WTC11 (cell line): Measurements from ENCODE around the gene RBM4. TPM values are rescaled to one million over a fixed set of nuclear protein-coding genes. Genes with fewer than 3 reads are reported as not detected.

Experiments used
- ATAC-seq: fragments of 200-7000 bp; cut with Tn5 transposase; 2 replicates; pipeline ENCODE4 v1.10.0; 2021; ENCODE audit warnings: mild to moderate bottlenecking, moderate library complexity
- CTCF ChIA-PET: fragments of 300-600 bp; sonication (Branson Sonifier 250); formaldehyde crosslinking; loops from one replicate; lab custom pipeline; 2021; ENCODE audit warnings: antibody characterized with exemption; lab: Charles Lee
- POLR2A ChIA-PET: fragments of 350-600 bp; sonication (Branson Sonifier 250); formaldehyde crosslinking; loops from one replicate; lab custom pipeline; 2021; ENCODE audit warnings: antibody characterized with exemption; lab: Charles Lee
- DNase-seq: peaks from one replicate; pipeline ENCODE4 v3.0.0; 2021; ENCODE audit warnings: low spot score
- H3K27ac Mint-ChIP-seq: 2 replicates; pipeline ENCODE4 v1.8.0; 2021; ENCODE audit warnings: mixed read lengths
- H3K27me3 Mint-ChIP-seq: 2 replicates; pipeline ENCODE4 v1.8.0; 2021; ENCODE audit warnings: low read depth, mild to moderate bottlenecking, moderate library complexity, mixed read lengths
- H3K36me3 Mint-ChIP-seq: 2 replicates; pipeline ENCODE4 v1.8.0; 2021; ENCODE audit warnings: mixed read lengths
- H3K4me1 Mint-ChIP-seq: 2 replicates; pipeline ENCODE4 v1.8.0; 2022; ENCODE audit warnings: mixed read lengths
- H3K4me3 Mint-ChIP-seq: 2 replicates; pipeline ENCODE4 v1.8.0; 2021; ENCODE audit warnings: mild to moderate bottlenecking, moderate library complexity, mixed read lengths
- H3K9me3 Mint-ChIP-seq: 2 replicates; pipeline ENCODE4 v1.8.0; 2021; ENCODE audit warnings: mixed read lengths
- ARID4B ChIP-seq: sonication (generic); formaldehyde crosslinking; IDR thresholded peaks from 2 replicates; pipeline ENCODE4 v1.8.0; 2023; ENCODE audit warnings: missing genetic modification reagents, mild to moderate bottlenecking, borderline replicate concordance
- ATF1 ChIP-seq: sonication (generic); formaldehyde crosslinking; IDR thresholded peaks from 2 replicates; pipeline ENCODE4 v1.8.1; 2023; ENCODE audit warnings: mild to moderate bottlenecking, moderate library complexity, missing genetic modification reagents
- E2F1 ChIP-seq: sonication (generic); formaldehyde crosslinking; IDR thresholded peaks from 2 replicates; pipeline ENCODE4 v1.8.0; 2022; ENCODE audit warnings: mild to moderate bottlenecking, missing genetic modification reagents
- ESRRA ChIP-seq: sonication (generic); formaldehyde crosslinking; IDR thresholded peaks from 2 replicates; pipeline ENCODE4 v1.8.1; 2022; ENCODE audit warnings: mild to moderate bottlenecking, missing genetic modification reagents, borderline replicate concordance
- FOXK1 ChIP-seq: sonication (generic); formaldehyde crosslinking; IDR thresholded peaks from 2 replicates; pipeline ENCODE4 v1.8.0; 2022; ENCODE audit warnings: mild to moderate bottlenecking, moderate library complexity, missing genetic modification reagents
- GRHL2 ChIP-seq: fragments of 250-450 bp; sonication (Bioruptor Pico); IDR thresholded peaks from 2 replicates; pipeline ENCODE4 v1.8.0; 2022; ENCODE audit warnings: mild to moderate bottlenecking, moderate library complexity; ENCODE audit not compliant: insufficient replicate concordance, severe bottlenecking
- IRF1 ChIP-seq: sonication (generic); formaldehyde crosslinking; IDR thresholded peaks from 2 replicates; pipeline ENCODE4 v1.8.0; 2023; ENCODE audit warnings: missing genetic modification reagents
- JUN ChIP-seq: sonication (generic); formaldehyde crosslinking; IDR thresholded peaks from 2 replicates; pipeline ENCODE4 v1.8.0; 2023; ENCODE audit warnings: mild to moderate bottlenecking, missing genetic modification reagents
- KAT7 ChIP-seq: sonication (generic); formaldehyde crosslinking; IDR thresholded peaks from 2 replicates; pipeline ENCODE4 v1.8.1; 2023; ENCODE audit warnings: missing genetic modification reagents, mild to moderate bottlenecking, borderline replicate concordance
- MYBL2 ChIP-seq: sonication (generic); formaldehyde crosslinking; IDR thresholded peaks from 2 replicates; pipeline ENCODE4 v1.8.1; 2023; ENCODE audit warnings: mild to moderate bottlenecking, moderate library complexity, missing genetic modification reagents
- NR1H2 ChIP-seq: sonication (generic); formaldehyde crosslinking; IDR thresholded peaks from 2 replicates; pipeline ENCODE4 v1.9.0; 2021; ENCODE audit warnings: mild to moderate bottlenecking, moderate library complexity, missing genetic modification reagents
- RELA ChIP-seq: sonication (generic); formaldehyde crosslinking; IDR thresholded peaks from 2 replicates; pipeline ENCODE4 v1.8.1; 2022; ENCODE audit warnings: missing genetic modification reagents, mild to moderate bottlenecking, borderline replicate concordance
- STAT6 ChIP-seq: sonication (generic); formaldehyde crosslinking; conservative IDR thresholded peaks from 2 replicates; pipeline ENCODE4 v1.8.1; 2023; ENCODE audit warnings: mild to moderate bottlenecking, low read depth, missing genetic modification reagents, moderate library complexity
- USF1 ChIP-seq: sonication (generic); formaldehyde crosslinking; IDR thresholded peaks from 2 replicates; pipeline ENCODE4 v1.8.0; 2022; ENCODE audit warnings: mild to moderate bottlenecking, missing genetic modification reagents
- USF2 ChIP-seq: sonication (generic); formaldehyde crosslinking; IDR thresholded peaks from 2 replicates; pipeline ENCODE4 v1.8.1; 2023; ENCODE audit warnings: mild to moderate bottlenecking, missing genetic modification reagents, moderate library complexity
- ZBTB21 ChIP-seq: sonication (generic); formaldehyde crosslinking; IDR thresholded peaks from 2 replicates; pipeline ENCODE4 v1.8.1; 2023; ENCODE audit warnings: mild to moderate bottlenecking, missing genetic modification reagents, borderline replicate concordance
- ZNF396 ChIP-seq: fragments of 250-450 bp; sonication (Bioruptor Pico); IDR thresholded peaks from 2 replicates; pipeline ENCODE4 v1.8.0; 2021; ENCODE audit warnings: mild to moderate bottlenecking, moderate library complexity, borderline replicate concordance
- total RNA-seq: library from RNA; stranded (reverse); gene quantifications from 3 replicates; pipeline ENCODE4 v1.2.3, GENCODE V29; 2021

The RBM4 gene
- total RNA-seq, 1 experiment from 2014 or later, result 144 TPM

GRCh38 chr11:66692446-66692845 is 53.9 kb downstream of the RBM4 start:
- no peak for ATAC-seq
- TF ChIP-seq FOXK1 (CRISPR knock-in tag) (no peak), USF2 (CRISPR knock-in tag) (no peak)
- no peak overlapping the region for H3K4me3 Mint-ChIP-seq
- ChIA-PET CTCF (interaction anchor here (0.6 to 1.5 kb wide), 5 partner anchors 14 to 284 kb away, joined by 3 to 8 read pairs (median 3); partner anchors contain the start of gene RBM4), POLR2A (interaction anchor here (0.8 kb wide), 1 partner anchor 164 kb away, joined by 3 read pairs; no protein-coding TSS in a partner anchor)
- H3K9me3 Mint-ChIP-seq, result no peaks in the 10 kb centered on the region
- H3K36me3 Mint-ChIP-seq, result peaks cover 16% of the 10 kb centered on the region; the same call in 1 of the 2 replicates
- H3K27ac Mint-ChIP-seq, result no peak overlapping the region
- no peak for DNase-seq
- H3K27me3 Mint-ChIP-seq, result no peaks in the 10 kb centered on the region
- H3K4me1 Mint-ChIP-seq, result no peaks in the 10 kb centered on the region

- TF ChIP-seq JUN (no peak), STAT6 (CRISPR knock-in tag) (no peak), GRHL2 (CRISPR knock-in tag) (no peak), RELA (no peak), IRF1 (no peak), KAT7 (CRISPR knock-in tag) (no peak), MYBL2 (CRISPR knock-in tag) (no peak), USF1 (no peak), ATF1 (CRISPR knock-in tag) (no peak), ZNF396 (CRISPR knock-in tag) (no peak), NR1H2 (CRISPR knock-in tag) (no peak), ZBTB21 (CRISPR knock-in tag) (no peak), E2F1 (CRISPR knock-in tag) (no peak), ARID4B (CRISPR knock-in tag) (no peak), ESRRA (CRISPR knock-in tag) (no peak)
- POLR2A ChIA-PET, result interaction anchor here (0.8 kb wide), 1 partner anchor 163 kb away, joined by 3 read pairs; no protein-coding TSS in a partner anchor
- Mint-ChIP-seq H3K27ac (no peak overlapping the region), H3K4me3 (no peak overlapping the region), H3K36me3 (peaks cover 16% of the 10 kb centered on the region; the same call in 1 of the 2 replicates), H3K9me3 (no peaks in the 10 kb centered on the region), H3K4me1 (no peaks in the 10 kb centered on the region), H3K27me3 (no peaks in the 10 kb centered on the region)
- CTCF ChIA-PET, result interaction anchor here (0.6 to 1.5 kb wide), 5 partner anchors 14 to 283 kb away, joined by 3 to 8 read pairs (median 3); partner anchors contain the start of gene RBM4
- no peak for ATAC-seq
- DNase-seq, result no peak
These were observed 54.4 kb downstream of the RBM4 start for GRCh38 chr11:66692871-66693331.
